ENCODE results near the gene GLOD4. TPM values are rescaled to one million over a fixed set of nuclear protein-coding genes. Genes with fewer than 3 reads are reported as not detected.

The GLOD4 gene
- total RNA-seq, 2 experiments from 2014 or later, result 48.4 to 79.7 TPM

- Histone ChIP-seq H3K36me3 (ENCODE audit: insufficient read depth, low read length) (no peaks in the 10 kb centered on the region), H3K9me3 (ENCODE audit: low read length) (no peaks in the 10 kb centered on the region), H3K4me2 (ENCODE audit: low read length) (no peak overlapping the region), H3K4me3 (ENCODE audit: low read depth, low read length, poor library complexity, severe bottlenecking) (no peak overlapping the region), H3K27ac (ENCODE audit: low read depth, low read length, poor library complexity, severe bottlenecking) (no peak overlapping the region), H3K9me2 (ENCODE audit: insufficient read depth, low read length) (no peaks in the 10 kb centered on the region), H3K4me1 (ENCODE audit: insufficient read depth, low read length, poor library complexity, severe bottlenecking) (no peaks in the 10 kb centered on the region), H3K79me2 (ENCODE audit: insufficient read depth, low read depth, low read length) (no peaks in the 10 kb centered on the region), H2AFZ (ENCODE audit: low read length) (no peak overlapping the region), H4K20me1 (ENCODE audit: insufficient read depth, low read length) (no peaks in the 10 kb centered on the region)
- intact Hi-C loops (cut with micrococcal nuclease; ENCODE audit: unreplicated experiment), result no loop called here
- CTCF ChIA-PET (ENCODE audit: unreplicated experiment), result no interaction called here
- TF ChIP-seq CTCF (conservative IDR thresholded peaks at IDR 0.05; ENCODE audit: low read length) (no peak), EZH2phosphoT487 (IDR thresholded peaks at IDR 0.05; ENCODE audit: borderline replicate concordance, low read depth, low read length) (no peak)
- POLR2A ChIA-PET, result no interaction called here
- peak; percentile 40 for DNase-seq (ENCODE audit: low spot score)
- no TSS peak for BruUV-seq (replicated peaks)
Measured at GRCh38 chr17:823501-823902, 41.4 kb upstream of the GLOD4 start.

- no peak overlapping the region for H3K4me3 ChIP-seq (ENCODE audit: low read depth, low read length, poor library complexity, severe bottlenecking)
- H3K4me2 ChIP-seq (ENCODE audit: low read length), result no peak overlapping the region
- no peaks in the 10 kb centered on the region for H3K36me3 ChIP-seq (ENCODE audit: insufficient read depth, low read length)
- H3K4me1 ChIP-seq (ENCODE audit: insufficient read depth, low read length, poor library complexity, severe bottlenecking), result no peaks in the 10 kb centered on the region
- no peaks in the 10 kb centered on the region for H3K9me2 ChIP-seq (ENCODE audit: insufficient read depth, low read length)
- ChIA-PET CTCF (ENCODE audit: unreplicated experiment) (no interaction called here), POLR2A (no interaction called here)
- intact Hi-C loops (cut with micrococcal nuclease; ENCODE audit: unreplicated experiment), result no loop called here
- no peaks in the 10 kb centered on the region for H4K20me1 ChIP-seq (ENCODE audit: insufficient read depth, low read length)
- no peak for TF ChIP-seq EZH2phosphoT487 (IDR thresholded peaks at IDR 0.05; ENCODE audit: borderline replicate concordance, low read depth, low read length)
- TF ChIP-seq CTCF (conservative IDR thresholded peaks at IDR 0.05; ENCODE audit: low read length), result no peak
- no TSS peak for BruUV-seq (replicated peaks)
- H3K9me3 ChIP-seq (ENCODE audit: low read length), result no peaks in the 10 kb centered on the region
- no peaks in the 10 kb centered on the region for H3K79me2 ChIP-seq (ENCODE audit: insufficient read depth, low read depth, low read length)
- H2AFZ ChIP-seq (ENCODE audit: low read length), result no peak overlapping the region
- no peak for DNase-seq (ENCODE audit: low spot score)
- H3K27ac ChIP-seq (ENCODE audit: low read depth, low read length, poor library complexity, severe bottlenecking), result no peak overlapping the region
Measured at GRCh38 chr17:819251-819650, 37.2 kb upstream of the GLOD4 start.

GRCh38 chr17:814371-814770 lies 32.3 kb upstream of the GLOD4 start:
- Histone ChIP-seq H3K27ac (ENCODE audit: low read depth, low read length, poor library complexity, severe bottlenecking) (no peak overlapping the region), H2AFZ (ENCODE audit: low read length) (no peak overlapping the region), H3K4me1 (ENCODE audit: insufficient read depth, low read length, poor library complexity, severe bottlenecking) (no peaks in the 10 kb centered on the region), H3K4me3 (ENCODE audit: low read depth, low read length, poor library complexity, severe bottlenecking) (no peak overlapping the region), H3K79me2 (ENCODE audit: insufficient read depth, low read depth, low read length) (no peaks in the 10 kb centered on the region), H3K4me2 (ENCODE audit: low read length) (no peak overlapping the region), H3K36me3 (ENCODE audit: insufficient read depth, low read length) (no peaks in the 10 kb centered on the region), H3K9me3 (ENCODE audit: low read length) (no peaks in the 10 kb centered on the region), H3K9me2 (ENCODE audit: insufficient read depth, low read length) (no peaks in the 10 kb centered on the region), H4K20me1 (ENCODE audit: insufficient read depth, low read length) (no peaks in the 10 kb centered on the region)
- intact Hi-C loops (cut with micrococcal nuclease; ENCODE audit: unreplicated experiment), result no loop called here
- CTCF ChIA-PET (ENCODE audit: unreplicated experiment), result interaction anchor here (0.5 kb wide), 1 partner anchor 10 kb away, joined by 4 read pairs; no protein-coding TSS in a partner anchor
- BruUV-seq (replicated peaks), result no TSS peak
- no peak for DNase-seq (ENCODE audit: low spot score)
- no peak for TF ChIP-seq EZH2phosphoT487 (IDR thresholded peaks at IDR 0.05; ENCODE audit: borderline replicate concordance, low read depth, low read length)
- no peak for TF ChIP-seq CTCF (conservative IDR thresholded peaks at IDR 0.05; ENCODE audit: low read length)
- POLR2A ChIA-PET, result no interaction called here
